ENCODE results near the gene SIM2.

The SIM2 gene

DNA sequence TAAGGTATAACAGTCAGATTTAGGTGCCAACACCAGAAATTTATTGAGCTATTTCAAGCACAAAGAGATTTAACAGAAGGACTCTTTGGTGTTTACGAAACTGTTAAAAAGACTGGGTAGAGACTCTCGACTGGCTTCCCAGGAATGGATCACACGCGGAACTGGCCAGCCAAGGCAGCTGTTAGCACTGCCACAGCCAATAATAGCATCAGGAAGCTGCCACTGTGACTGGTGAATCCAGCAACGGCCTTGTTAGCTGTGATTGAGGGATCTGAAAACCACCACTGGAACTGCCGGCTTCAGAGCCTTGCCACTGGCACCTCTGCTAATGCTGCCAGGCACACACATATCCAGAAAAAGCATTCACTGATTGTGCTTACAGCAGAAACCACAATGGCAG lies 10.6 kb upstream of the SIM2 start:
- DNase-seq (ENCODE audit: low read depth in 2 of 2): no peak

- no peak for DNase-seq (ENCODE audit: low read depth in 2 of 2)
Observed at GRCh38 chr21:36689324-36689723, 9.6 kb upstream of the SIM2 start.

DNA sequence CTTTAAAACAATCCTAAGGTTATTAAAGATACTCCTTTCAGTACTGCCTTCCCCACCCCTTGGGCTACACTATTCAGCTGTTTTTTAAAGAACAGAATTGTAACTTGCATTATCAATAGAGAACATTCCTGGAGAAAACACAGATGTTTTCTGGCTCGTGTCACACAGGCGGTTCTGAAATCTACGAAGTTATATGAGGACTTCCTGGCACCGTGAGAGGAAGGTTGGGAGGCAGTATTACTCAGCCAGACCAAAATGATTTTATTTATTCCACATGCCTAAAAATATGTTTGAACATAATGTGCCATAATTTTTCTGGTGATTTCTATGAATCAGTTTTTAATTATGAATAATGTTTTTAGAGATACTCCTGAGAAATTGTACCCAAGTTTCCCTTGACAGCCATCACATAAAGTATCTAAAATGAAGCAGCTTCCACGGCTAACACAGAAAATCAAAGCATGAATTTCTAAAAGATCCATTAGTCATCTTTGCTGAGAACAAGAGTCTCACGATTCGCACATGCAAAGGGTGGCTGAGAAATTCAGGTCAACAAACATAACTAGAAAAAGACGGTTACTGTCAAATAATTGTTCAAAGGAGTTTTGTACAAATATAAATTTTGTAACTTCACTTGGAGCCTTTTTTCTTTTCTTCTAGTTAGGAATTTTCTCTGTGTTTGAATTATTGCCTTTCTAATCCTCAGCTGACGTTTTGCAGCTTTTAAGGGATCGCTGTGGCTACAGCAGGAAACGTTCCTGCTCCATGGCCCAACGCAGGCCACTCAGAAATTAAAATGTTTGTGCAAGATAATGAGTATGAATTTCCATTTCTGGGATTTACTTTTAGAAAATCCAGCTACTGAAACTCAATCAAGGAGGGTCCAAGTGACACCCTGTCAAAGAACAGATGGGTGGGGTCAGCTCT lies 8.0 kb upstream of the SIM2 start:
- no peak for DNase-seq (ENCODE audit: low read depth in 2 of 2)

DNA sequence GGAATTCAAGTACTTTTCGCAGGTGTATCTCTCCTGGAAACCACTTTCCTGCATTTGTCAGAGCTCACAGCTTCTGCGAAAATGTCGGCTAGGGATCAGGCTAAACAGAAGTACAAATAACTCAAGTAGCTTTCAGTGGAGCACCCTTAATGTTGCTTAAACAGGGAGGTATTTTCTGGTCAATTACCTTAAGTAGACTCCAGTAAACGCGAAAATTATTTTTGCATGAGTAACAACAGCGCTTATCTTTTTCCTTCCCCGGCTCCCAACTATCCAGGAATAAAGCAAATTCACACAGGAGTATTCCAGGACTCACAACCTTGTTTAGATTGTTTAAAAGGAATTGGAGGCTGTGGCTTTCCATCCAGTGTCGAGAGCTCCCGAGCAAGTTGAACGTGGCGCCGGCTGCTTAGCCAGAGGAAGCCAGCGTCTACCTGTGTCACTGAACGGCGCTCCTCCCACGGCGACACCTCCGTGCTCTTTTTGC lies 7.3 kb upstream of the SIM2 start:
- DNase-seq (ENCODE audit: low read depth in 2 of 2): no peak

GRCh38 chr21:36692114-36692834 lies 6.6 kb upstream of the SIM2 start:
- DNase-seq (ENCODE audit: low read depth in 2 of 2): no peak

DNA sequence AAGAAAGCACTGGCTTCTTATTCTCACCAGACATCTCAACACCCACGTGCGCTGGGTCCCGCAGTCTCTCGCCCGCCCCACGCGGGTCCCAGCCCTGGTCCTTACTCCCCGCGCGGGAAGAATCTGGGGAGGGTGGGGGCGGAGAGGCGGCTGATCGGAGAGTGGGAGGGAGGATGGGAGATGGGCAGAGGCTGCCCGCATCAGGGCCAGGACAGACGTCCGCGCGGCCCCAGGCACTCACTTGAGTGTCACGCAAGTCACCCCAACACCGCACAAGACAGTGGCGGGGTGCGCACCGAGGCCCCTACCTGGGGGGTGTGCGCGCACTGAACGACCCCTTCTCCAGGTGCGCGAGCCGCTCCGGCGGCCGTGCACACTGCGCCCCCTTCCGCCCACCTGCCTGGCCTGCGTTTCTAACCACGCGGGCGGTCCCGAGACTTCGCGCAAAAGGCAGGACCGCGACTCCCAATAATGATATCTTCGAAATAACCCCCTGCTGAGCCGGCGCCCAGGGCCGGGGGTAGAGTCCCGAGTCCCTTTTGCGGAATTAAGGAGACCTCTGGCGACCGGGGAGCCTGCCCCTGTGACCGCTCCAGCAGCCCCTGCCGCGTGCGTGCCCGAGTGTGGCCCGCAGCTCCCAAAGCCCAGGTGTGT lies 6.0 kb upstream of the SIM2 start:
- no peak for DNase-seq (ENCODE audit: low read depth in 2 of 2)

DNA sequence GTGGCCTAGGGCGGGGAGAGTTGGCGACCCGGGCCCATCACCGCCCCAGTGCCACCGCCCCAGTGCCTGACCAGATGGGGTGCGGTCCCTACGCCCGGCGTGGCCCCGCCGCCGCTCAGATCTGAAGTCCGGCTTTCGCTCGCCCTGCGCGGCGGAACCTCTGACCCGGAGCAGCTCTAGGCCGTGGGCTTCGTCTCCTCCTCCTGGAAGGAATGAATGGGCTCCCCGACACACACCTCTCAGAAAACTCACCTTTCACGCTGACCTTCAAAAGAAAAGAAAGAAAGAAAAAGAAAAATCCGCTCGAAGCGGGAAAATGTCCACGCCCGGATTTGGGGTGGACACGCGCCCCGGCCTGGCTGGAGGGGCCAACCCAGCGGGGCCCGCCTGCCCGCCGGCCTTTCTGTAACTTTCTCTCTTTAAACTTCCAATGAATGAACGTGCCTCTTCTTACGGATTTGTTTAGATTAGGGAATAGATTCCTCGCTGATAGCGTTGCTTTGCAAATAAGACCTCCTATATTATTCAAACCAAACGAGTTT lies 5.4 kb upstream of the SIM2 start:
- no peak for DNase-seq (ENCODE audit: low read depth in 2 of 2)

DNA sequence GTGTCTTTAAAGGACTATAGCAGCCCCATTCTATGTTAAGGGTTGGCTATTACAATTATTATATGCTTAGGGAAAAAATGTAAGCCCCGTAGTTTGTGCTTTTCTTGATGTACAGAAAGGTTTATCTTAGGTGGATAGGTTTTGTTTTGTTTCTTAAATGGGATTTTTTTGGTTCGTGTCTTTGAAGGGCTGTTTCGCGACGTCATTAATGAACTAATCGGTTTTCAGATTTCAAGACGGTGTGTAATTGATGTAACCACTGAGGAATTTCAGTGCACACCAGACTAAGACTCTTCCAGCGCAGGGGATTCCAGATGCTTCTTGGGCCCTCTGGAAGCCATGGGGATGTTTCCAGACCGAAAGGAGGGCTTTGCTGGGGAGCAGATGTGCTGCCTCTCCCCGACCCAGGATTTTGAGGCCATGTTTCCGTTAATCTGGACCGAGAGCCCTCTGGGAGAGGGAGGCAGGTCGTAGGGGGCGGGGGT lies 4.8 kb upstream of the SIM2 start:
- DNase-seq (ENCODE audit: low read depth in 2 of 2): no peak

DNA sequence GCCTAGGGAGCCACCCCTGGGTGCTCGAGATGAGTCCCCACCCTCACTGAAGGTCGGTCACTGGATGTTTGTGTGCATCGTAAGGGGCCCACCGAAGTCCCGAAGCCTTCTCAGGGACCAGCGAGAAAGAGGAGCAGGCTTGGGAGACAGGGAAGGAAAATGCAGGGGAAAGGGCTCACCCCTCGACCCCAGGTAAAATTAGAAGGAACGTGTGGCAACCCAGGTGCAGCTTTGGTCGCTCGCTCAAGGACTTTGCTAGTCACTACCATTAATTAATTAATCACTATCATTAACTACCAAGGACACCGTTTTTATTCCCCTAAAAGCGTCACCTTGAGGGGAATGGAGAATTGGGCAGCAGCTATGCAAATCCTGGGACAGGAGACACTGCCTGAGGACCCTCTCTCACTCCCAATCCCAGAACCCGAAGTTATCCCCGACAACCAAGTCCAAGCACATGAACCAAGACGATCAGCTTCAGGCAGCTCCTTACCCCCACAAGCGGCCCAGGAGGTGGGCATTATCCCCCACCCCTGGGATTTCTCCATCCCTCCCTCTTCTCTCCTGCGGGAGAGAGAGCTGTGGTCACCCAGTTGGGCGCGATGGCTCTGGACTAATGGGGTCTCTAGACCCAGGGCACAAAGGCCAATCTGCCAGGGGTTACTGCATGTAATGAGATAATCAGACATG lies 4.2 kb upstream of the SIM2 start:
- DNase-seq (ENCODE audit: low read depth in 2 of 2): no peak

GRCh38 chr21:36695283-36695634 lies 3.7 kb upstream of the SIM2 start:
- DNase-seq (ENCODE audit: low read depth in 2 of 2): no peak

DNA sequence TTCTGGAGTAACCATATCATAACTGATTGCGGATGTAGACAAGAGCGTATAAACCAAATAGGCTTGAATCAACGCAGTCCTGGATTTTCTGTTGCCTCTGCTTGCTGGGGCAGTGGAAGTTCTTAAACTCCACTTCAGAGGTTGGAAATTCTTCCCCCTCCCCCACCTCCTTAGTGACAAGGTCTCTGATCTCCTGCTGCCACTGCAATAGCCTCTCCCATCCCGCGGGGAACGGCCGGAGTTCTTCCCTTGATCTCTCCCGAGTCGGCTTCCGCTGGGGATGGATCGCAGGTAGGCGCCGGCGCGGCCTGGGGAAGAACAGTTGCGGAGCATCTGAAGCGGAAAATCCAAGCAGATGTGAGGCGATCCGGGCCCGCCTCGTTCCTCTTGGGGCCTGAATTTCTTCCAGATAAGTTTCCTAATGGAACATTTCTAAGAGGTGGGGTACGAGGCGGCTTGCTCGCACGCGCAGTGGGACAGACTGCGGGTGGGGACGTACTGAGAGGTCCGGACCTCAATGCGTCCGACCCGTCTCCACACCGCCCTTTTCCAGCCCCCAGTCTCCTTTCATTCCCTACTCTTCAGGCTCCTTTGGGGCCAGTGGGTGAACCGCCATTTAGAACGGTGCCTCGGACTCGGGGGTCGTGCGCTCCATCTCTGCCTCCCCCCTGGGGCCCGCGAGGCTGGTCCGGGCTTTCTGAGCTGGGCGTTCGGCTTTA lies 3.1 kb upstream of the SIM2 start:
- DNase-seq (ENCODE audit: low read depth in 2 of 2): no peak

- no peak for DNase-seq (ENCODE audit: low read depth in 2 of 2)
Observed at GRCh38 chr21:36696390-36697059, 2.4 kb upstream of the SIM2 start.

DNA sequence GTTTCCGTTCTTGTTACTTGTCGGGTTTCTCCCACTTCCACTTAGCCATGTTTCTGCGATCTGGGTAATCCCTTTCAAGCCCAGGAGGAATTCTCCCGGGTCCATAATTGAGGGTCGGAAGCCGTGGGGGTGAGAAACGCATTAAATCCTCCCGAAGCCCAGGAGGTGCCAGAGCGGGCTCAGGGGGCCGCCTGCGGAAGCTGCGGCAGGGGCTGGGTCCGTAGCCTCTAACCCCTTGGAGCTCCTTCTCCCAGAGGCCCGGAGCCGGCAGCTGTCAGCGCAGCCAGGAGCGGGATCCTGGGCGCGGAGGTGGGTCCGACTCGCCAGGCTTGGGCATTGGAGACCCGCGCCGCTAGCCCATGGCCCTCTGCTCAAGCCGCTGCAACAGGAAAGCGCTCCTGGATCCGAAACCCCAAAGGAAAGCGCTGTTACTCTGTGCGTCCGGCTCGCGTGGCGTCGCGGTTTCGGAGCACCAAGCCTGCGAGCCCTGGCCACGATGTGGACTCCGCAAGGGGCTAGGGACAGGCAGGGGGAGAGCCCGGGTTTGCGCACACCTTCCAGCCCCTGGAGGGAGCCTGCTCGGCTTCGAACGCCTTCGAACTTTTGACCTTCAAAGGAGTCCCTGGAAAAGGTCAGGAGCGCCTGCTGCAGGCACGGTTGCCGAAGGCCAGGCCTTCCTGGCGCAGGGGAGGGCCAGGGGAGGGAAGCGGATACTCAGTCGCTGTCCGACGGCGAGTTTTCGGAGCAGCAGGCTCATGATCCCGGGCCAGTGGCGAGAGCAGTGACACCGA lies 1.7 kb upstream of the SIM2 start:
- DNase-seq (ENCODE audit: low read depth in 2 of 2): no peak

DNA sequence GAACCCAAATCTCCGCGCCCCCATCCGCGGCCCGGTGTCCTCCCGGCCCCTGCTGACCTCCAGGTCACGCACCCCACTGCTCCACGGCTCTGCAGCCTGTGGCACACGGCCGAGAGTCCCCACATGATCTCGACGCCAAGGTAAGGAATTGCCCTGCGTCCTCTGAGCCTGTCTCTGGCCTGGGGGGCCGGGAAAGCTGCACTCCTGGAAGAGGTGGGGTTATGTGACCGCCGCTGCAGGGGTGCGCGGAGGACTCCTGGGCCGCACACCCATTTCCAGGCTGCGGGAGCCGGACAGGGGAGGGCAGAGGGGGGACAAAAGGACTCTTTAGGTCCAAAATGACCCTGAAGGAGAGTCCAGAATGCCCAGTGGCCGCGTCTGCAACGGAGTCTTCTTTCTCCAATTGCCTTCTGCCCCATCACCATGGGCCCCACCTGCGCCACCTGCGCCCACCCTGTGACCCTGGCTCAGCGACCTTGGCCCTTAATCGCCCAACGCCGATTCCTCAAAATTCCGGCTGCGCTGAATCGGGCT lies 997 bp upstream of the SIM2 start:
- no peak for DNase-seq (ENCODE audit: low read depth in 2 of 2)

GRCh38 chr21:36698385-36698980 lies 432 bp upstream of the SIM2 start:
- DNase-seq (ENCODE audit: low read depth in 2 of 2): no peak

DNA sequence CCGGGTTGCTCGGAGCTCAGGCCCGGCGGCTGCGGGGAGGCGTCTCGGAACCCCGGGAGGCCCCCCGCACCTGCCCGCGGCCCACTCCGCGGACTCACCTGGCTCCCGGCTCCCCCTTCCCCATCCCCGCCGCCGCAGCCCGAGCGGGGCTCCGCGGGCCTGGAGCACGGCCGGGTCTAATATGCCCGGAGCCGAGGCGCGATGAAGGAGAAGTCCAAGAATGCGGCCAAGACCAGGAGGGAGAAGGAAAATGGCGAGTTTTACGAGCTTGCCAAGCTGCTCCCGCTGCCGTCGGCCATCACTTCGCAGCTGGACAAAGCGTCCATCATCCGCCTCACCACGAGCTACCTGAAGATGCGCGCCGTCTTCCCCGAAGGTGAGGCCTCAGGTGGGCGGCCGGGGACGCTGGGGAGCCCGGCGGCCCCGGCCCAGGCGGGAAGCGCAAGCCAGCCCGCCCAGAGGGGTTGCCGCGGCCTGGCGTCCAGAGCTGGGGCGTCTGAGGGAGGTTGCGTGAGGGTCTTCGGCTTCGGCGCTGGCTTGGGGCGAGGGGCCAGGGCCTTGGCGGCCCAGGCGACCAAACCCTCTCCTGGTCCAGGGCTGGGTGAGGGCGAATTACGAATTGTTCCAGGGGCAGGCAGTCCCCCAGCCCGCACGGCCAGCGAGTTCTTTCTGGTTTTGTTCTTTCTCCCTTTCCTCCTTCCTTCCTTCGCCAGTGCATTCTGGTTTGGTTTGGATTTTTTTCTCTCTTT lies 805 bp downstream of the SIM2 start:
- DNase-seq (ENCODE audit: low read depth in 2 of 2): no peak

GRCh38 chr21:36700295-36700970 lies 1.5 kb downstream of the SIM2 start:
- no peak for DNase-seq (ENCODE audit: low read depth in 2 of 2)

Measured in stimulated activated CD4-positive, alpha-beta T cell treated with anti-CD3 and anti-CD28 coated beads, Interleukin-1b, Interleukin-23, amount 100 ng/mL, for 1 hour (primary cell).